HG03439 (cell line): ENCODE data around the gene SRCAP.

ENCODE experiments used
- ATAC-seq: cut with Tn5 transposase; IDR thresholded peaks from one replicate; pipeline ENCODE4 v1.9.1; 2021; ENCODE audit warnings: mild to moderate bottlenecking, moderate library complexity; ENCODE audit not compliant: unreplicated experiment

The SRCAP gene

DNA sequence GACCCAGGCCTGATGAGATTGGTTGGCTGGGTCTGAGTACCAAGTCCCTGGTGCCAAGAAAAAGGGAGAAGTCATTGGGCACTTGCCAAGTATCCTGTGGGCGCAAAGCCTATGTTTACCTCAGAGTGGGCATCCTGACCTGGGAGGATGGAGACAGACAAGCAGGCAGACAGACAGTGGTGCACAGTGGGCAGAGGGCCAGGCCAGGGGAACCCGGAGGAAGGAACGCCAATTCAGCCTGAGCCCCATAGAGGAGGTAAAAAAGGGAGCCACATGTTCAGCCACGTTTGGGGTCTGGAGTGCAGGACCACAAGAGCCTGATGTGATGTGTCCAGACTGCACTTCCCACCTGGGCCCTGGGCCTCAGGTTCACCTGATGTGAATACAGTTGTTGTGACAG, 54.6 kb downstream of the SRCAP start:
- no peak for ATAC-seq

DNA sequence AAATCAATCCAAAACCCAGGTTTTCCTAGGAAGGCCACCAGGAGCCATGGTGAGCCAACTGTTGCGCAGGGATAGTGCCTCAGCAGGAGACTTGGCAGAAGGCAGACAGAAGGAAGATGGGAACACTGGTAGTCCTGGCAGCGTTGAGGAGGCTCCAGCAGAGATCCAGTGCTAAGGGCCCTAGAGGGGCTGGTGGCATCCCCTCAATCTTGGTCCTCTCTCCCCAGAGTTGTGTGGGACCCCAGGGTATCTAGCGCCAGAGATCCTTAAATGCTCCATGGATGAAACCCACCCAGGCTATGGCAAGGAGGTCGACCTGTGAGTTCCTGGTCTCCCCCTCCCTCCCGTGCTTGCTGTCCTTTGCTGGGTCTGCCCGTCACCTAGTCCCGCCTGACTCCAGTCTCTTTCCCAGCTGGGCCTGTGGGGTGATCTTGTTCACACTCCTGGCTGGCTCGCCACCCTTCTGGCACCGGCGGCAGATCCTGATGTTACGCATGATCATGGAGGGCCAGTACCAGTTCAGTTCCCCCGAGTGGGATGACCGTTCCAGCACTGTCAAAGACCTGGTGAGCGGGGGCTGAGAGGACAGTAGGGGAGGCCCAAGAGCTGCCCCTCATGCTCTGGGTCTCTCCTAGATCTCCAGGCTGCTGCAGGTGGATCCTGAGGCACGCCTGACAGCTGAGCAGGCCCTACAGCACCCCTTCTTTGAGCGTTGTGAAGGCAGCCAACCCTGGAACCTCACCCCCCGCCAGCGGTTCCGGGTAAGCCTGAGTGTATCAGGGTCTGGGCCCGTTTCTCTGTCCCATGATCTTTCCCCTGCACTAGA, 57.2 kb downstream of the SRCAP start:
- no peak for ATAC-seq

DNA sequence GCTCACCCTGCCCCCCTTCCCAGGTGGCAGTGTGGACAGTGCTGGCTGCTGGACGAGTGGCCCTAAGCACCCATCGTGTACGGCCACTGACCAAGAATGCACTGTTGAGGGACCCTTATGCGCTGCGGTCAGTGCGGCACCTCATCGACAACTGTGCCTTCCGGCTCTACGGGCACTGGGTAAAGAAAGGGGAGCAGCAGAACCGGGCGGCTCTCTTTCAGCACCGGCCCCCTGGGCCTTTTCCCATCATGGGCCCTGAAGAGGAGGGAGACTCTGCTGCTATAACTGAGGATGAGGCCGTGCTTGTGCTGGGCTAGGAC, 57.8 kb downstream of the SRCAP start:
- no peak for ATAC-seq

DNA sequence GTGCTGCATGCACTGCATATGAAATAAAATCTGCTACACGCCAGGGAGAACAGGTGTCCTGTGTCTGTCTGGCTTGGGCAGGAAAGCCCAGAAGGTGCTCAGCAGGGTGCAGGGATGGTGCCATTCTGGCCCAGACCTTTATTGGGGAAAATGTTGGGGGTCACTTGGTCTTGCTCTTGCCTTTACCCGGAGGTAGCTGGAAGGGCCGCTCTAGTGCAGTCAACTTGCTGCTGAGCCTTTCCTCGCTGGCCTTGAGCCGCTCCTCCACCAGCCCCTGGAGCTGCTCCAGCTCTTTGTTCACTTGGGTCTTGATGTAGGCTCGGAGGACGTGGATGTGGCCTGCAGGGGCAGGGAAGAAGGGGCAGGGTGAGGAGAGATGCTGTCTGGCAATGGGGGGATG, 58.3 kb downstream of the SRCAP start:
- ATAC-seq: no peak

DNA sequence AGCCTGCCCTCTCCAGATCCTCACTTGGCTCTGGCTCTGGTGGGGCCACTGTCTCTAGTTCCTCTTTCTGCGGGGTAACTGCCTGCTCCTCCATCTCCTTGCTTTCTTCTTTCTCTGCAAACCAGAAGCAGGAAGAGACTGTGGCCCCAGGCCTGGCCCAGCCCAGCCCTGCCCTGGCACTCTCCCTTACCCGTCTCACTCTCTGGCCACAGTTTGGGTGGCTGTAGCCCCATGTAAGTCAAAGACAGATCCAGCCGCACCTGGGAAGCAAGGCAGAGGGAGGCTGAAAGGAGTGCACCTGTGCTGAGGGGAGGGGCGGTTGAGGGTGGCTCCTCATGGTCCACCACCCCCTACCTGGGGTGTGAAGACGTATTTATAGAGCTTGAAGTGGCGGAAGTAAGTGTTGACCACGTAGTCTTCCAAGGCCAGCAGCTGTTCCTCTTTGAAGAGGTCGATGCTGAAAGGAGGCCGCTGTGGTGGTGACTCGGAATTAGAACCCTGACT, 60.1 kb downstream of the SRCAP start:
- ATAC-seq: no peak

DNA sequence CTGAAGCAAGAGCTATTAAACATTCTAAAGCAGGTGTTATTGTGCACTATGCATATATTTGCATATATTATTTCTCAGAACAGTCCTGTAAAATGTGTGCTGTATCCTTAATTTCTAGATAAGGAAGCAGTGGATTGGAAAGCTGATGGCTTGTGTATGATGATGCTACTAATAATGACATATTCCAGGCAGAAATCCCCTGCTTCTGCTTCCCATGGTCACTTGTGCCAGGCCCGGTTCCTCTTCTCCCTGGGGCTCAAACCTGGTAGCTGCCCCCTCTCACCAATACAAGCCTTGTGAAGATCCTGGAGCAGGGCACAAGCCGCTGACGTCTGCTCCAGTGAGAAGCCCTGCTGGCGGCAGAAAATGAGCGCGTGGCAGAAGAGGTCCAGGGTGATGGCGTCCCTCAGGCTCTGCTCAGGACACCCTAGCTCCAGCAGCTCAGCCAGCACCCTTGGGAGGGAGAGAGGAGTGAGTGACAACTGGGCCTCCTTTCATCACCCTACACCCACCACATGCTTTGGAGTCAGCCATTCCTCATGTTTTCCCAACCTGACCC, 61.1 kb downstream of the SRCAP start:
- no peak for ATAC-seq

DNA sequence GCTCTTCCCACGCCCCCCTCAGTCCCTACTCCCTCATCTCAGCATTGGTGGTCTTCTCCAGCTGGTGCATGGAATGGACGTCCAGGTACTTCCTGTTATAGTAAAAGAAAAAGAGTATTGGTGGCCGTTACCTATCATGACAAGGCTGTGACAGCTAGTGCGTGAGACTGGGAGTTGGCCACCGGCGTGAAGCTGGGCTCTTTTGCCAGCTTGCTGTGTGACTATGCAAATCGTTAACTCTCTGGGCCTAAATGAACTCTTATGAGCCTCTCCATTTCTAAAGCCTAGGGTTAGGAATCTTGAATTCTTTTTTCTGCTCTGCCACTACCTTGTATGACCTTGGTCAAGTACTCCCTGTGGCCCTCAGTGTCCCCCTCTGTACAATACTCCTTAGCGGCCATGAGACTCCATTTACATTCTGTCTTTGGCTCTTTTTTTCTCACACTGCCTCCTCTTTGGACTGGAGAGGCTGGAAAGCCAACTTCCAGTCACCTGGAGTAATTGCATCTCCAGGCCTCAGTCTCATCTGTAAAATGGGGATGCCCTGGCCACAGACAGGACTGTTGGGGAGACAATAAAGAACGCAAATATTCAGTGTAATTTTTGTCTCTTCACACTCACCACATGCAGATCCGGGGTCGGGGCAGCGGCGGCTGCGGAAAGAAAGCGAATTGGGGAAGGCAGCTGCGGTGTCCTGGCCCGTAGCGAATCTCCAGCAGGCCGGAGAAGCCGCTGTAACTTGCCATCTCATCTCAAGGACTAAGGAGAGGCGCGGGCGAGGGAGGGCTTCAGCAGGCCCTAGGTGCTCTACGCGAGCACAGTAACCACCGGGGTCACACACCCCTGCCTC, 61.8 kb downstream of the SRCAP start:
- no peak for ATAC-seq

DNA sequence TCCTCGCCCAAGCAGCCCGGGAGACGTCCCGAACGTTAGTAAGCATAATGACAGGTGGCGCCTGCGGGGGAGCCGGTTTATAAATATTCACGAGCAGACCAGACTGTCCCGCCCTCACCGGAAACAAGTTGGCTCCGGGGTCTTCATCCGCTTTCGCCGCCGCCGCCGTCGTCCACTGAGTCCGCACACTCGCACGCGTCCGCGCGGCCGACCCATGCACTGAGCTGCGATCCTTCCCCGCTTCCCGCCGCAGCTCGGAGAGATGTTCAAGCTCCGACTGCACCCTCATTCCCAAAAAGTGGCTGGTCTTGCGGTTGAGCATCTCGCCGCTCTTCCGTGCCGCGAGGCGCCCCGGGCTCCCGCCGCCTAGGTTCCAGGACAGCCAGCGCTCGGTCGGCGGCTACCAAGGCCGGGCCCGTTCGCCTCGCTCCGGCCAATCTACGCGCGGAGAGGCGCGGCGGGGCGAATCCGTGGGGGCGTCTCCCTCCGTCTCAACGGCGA, 62.5 kb downstream of the SRCAP start:
- ATAC-seq: peak; percentile 36

DNA sequence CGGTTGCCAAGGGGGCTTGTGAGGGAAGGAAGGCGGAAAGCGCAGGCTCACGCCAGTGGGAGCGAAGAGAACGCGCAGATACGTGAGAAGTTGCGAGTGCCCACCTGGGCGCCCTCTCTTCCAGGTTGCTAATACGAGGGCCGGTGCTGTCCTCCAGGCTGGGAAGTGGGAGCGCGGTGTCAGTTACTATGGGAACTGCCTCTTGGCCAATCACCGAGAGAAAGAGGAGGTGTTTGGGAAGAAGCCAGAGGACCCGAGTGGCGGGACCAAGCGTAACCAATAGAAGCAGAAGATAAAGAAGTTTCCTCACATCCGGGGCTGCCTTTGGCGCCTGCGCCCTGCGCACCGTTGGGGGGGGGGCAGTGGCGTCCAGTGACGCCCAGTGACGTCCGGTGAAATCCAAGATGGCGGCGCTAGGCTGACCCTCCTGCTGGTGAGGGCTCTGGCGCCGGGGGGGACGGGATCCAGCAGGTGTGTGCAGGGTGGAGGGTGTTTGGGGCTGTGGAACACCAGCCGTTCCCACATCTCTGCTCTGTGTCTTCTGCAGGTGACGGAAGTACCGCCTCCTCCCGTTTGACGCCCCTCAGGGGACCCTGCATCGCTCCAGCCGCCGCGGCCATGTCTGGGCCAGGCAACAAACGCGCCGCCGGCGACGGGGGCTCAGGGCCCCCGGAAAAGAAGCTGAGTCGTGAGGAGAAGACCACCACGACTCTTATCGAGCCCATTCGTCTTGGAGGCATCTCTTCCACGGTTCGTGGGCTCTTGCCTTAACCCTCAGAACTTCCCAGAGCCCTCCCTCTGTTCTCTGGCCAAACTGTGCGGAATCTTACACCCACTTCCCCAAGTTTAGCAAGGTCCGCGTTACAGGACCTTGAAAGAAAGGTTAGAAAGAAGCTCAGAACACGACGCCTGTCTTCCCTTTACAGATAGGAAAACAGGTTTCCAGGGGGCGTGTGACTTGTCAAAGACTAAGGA, 63.2 kb downstream of the SRCAP start, which contains the start of the genes CFAP119 and RNF40:
CFAP119 (minus strand) TSS at position 135 of the 975 bp plus-strand sequence. CDS start 314 bp downstream, outside the sequence.
RNF40 (plus strand) TSS at position 395 of the 975 bp plus-strand sequence; CDS start at position 619, 224 bp downstream.
- ATAC-seq: peak; percentile 82

DNA sequence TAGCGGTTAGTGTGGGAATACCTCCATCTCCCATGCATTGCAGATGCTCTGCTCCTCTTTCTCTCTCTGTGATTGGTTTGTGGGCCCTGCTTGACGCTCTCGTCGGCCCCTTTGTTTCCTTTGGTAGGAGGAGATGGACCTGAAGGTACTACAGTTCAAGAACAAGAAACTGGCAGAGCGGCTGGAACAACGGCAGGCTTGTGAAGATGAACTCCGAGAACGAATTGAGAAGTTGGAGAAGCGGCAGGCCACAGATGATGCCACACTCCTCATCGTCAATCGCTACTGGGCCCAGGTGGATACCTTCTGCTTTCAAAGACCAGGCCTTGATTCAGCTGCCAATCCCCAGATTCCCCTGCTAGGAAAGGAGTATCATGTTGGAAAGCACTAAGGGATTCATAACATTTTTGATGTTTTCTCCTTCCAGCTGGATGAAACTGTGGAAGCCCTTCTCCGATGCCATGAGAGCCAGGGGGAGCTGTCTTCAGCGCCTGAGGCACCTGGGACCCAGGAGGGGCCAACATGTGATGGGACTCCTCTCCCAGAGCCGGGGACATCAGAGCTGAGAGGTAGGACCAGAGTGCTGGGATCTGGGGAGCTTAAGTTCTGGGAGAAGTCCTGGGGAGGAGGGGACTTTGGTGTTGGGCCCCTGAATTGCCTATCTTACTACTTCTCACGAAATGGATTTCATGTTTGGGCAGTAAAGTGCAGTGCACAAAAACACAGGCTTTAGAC, 64.2 kb downstream of the SRCAP start:
- ATAC-seq: no peak

DNA sequence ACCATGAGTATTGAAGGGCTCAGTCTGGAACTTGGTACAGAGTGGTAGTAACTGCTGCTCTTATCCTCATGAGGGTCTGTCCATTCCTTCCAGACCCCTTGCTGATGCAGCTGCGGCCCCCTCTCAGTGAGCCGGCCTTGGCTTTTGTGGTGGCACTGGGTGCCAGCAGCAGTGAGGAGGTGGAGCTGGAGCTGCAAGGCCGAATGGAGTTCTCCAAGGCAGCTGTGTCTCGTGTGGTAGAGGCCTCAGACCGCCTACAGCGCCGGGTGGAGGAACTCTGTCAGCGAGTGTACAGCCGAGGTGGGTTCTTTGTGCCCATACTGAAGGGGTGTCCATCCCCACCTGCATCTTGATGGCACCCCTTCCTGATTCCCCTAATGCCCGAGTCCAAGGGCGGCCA, 65.1 kb downstream of the SRCAP start:
- ATAC-seq: no peak

DNA sequence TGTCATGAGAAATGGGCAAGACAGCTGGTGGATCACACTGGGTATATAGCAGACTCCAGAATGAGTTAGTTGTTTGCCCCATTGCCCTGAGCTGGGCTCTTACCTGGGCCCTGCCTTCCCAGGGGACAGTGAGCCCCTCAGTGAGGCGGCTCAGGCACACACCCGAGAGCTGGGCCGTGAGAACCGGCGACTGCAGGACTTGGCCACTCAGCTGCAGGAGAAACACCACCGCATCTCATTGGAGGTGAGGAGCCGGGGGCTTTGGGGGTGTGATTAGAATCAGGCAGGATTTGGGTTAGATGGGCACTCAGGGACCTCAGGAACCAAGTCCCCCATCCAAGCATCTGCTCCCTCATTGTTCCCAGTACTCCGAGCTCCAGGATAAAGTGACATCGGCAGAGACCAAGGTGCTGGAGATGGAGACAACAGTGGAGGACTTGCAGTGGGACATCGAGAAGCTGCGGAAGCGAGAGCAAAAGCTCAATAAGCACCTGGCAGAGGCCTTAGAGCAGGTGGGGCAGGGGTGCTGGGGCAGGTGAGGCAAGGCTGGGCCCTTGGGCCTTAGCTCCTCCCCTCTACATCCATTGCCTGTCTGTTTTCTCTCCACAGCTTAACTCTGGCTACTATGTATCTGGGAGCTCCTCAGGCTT, 66.0 kb downstream of the SRCAP start:
- no peak for ATAC-seq

DNA sequence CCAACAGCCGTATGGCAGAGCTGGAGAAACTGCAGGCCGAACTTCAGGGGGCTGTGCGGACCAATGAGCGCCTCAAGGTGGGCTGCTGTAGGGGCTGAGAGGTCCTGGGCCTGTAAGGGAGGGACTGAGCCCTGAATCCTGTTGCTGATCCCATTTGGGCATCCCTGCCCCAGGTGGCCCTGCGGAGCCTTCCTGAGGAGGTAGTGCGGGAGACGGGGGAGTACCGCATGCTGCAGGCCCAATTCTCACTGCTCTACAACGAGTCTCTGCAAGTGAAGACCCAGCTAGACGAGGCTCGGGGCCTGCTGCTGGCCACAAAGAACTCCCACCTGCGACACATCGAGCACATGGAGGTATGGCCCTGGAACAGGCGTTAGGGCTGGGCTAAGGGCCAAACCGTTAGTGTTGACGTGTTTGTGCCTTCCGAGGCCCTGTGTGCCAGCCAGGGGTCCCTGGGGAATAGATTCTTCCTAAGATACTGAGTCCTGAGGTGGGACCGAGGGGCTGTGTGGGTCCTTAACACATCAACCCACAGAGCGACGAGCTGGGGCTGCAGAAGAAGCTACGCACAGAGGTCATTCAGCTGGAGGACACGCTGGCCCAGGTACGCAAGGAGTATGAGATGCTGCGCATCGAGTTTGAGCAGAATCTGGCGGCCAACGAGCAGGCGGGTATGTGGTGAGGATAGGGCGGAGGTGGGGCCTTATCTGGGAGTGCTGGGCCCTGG, 67.4 kb downstream of the SRCAP start:
- ATAC-seq: no peak

DNA sequence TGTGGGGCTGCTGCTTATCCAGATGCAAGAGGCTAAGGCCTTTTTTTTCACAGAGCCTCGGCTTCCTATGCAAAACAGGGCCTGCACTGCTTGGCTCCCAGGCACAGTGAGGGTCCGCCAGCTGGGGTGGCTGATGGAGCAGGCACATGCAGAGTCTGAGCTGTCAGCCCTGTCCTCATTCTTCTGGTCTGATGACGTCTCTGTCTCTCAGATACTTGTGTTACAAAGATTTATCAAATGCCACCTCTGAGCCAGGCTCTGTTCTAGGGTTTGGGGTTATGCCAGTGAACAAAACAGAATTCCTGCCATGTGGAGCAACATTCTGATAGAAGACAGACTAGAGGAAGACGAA, 67.9 kb downstream of the SRCAP start:
- no peak for ATAC-seq

DNA sequence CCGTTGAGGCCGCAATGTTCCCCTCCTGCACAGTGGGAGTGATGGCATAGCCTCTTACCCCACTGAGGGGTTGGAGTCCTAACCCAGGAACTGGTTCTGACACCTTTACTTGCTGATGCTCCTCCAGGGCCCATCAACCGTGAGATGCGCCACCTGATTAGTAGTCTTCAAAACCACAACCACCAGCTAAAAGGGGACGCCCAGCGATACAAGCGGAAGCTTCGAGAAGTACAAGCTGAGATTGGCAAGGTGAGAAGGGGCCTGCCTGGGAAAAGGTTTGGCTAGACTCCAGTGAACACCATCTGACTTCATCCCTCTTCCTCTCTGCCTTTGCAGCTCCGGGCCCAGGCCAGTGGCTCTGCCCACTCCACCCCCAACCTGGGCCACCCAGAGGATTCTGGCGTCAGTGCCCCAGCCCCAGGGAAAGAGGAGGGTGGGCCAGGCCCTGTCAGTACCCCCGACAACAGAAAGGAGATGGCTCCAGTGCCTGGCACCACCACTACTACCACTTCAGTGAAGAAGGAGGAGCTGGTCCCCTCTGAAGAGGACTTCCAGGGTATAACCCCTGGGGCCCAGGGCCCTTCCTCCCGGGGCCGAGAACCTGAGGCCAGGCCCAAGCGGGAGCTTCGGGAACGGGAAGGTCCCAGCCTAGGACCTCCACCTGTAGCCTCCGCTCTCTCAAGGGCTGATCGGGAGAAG, 68.9 kb downstream of the SRCAP start:
- no peak for ATAC-seq

DNA sequence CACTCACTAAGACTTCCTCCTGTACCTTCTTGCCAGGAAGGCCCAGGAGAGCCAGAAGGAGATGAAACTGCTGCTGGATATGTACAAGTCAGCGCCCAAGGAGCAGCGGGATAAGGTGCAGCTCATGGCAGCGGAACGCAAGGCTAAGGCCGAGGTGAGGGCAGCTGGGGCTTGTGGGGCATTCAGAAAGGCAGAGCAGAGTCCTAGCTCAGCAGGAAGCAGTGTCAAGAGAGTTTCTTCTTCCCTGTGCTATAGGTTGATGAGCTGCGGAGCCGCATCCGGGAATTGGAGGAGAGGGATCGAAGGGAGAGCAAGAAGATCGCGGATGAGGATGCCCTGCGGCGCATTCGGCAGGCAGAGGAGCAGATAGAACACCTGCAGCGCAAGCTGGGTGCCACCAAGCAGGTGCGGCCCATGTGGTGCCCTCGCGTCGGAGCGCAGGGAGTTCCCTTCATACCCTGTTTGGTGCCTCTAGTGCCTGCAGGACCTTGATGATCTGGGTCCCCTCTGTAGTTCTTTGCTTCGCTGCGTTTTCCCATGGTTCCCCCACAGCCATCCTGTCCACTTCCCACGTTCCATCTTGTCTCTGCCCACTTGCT, 69.7 kb downstream of the SRCAP start:
- ATAC-seq: no peak

DNA sequence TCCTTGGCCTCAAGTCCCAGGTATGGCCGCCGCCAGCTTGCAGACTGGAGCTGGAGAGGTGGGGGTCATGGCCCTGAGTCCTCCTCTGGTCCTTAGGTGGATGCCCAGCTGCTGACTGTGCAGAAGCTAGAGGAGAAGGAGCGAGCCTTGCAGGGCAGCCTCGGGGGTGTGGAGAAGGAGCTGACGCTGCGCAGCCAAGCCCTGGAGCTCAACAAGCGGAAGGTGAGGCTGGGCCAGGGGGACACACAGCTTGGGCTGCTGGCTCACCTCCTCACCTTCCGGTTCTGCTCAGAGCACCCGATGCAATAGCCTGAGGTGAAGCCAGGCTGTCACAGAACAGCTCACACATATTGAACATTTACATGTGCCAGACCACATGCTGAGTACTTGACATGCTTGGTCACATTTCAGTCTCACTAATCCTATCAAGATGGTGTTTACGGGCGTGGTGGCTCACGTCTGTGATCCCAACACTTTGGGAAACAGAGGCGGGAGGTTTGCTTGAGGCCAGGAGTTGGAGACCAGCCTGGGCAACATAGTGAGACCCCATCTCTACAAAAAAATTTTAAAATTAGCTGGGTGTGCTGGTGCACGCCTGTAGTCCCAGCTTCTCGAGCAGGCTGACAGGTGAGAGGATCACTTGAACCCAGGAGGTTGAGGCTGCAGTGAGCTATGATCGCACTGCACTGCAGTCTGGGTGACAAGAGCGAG, 70.6 kb downstream of the SRCAP start:
- no peak for ATAC-seq
